ENCODE results near the gene NDUFB6. TPM values are rescaled to one million over a fixed set of nuclear protein-coding genes. Genes with fewer than 3 reads are reported as not detected.

NDUFB6 gene
- total RNA-seq, 2 experiments from 2014 or later, result 54.0 to 69.5 TPM

DNA sequence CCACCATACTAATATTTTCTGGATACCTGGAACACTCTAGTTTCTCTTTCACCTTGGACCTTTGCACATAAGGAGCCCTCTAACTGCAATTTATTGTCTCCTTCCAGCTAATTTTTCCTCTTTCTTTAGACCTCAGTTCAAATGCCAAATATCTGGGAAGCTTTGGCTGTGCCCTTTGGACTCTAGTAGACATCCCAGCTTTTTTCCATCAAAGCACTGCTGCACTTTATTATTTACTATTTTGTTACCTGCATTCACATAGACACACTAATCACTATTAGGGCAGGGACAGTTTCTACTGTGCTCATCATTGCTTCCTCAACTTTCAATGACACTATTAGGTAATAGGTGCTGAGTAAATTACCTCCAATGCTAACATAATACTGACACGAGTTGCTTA is 49.0 kb downstream of the NDUFB6 start:
- POLR2A ChIA-PET, result interaction anchor here (0.7 kb wide), 1 partner anchor 254 kb away, joined by 5 read pairs; no protein-coding TSS in a partner anchor
- no TSS peak for BruUV-seq (replicated peaks)
- Histone ChIP-seq H3K4me2 (ENCODE audit: low read length) (no peak overlapping the region), H3K27ac (ENCODE audit: low read depth, low read length, poor library complexity, severe bottlenecking) (no peak overlapping the region), H3K4me3 (ENCODE audit: low read depth, low read length, poor library complexity, severe bottlenecking) (no peak overlapping the region), H3K9me3 (ENCODE audit: low read length) (peaks cover 16% of the 10 kb centered on the region; the same call in 1 of the 2 replicates), H3K36me3 (ENCODE audit: insufficient read depth, low read length) (no peaks in the 10 kb centered on the region), H2AFZ (ENCODE audit: low read length) (no peak overlapping the region), H3K9me2 (ENCODE audit: insufficient read depth, low read length) (no peaks in the 10 kb centered on the region), H3K4me1 (ENCODE audit: insufficient read depth, low read length, poor library complexity, severe bottlenecking) (peaks cover 15% of the 10 kb centered on the region), H4K20me1 (ENCODE audit: insufficient read depth, low read length) (no peaks in the 10 kb centered on the region), H3K79me2 (ENCODE audit: insufficient read depth, low read depth, low read length) (no peaks in the 10 kb centered on the region)
- CTCF ChIA-PET (ENCODE audit: unreplicated experiment), result no interaction called here
- TF ChIP-seq CTCF (conservative IDR thresholded peaks at IDR 0.05; ENCODE audit: low read length), result no peak
- no peak for TF ChIP-seq EZH2phosphoT487 (IDR thresholded peaks at IDR 0.05; ENCODE audit: borderline replicate concordance, low read depth, low read length)
- intact Hi-C loops (cut with micrococcal nuclease; ENCODE audit: unreplicated experiment), result loop anchor here (2.0 kb wide), 1 partner anchor 145 kb away; no protein-coding TSS in a partner anchor
- DNase-seq (ENCODE audit: low spot score), result no peak

GRCh38 chr9:32518276-32518675 is 54.7 kb downstream of the NDUFB6 start:
- Histone ChIP-seq H4K20me1 (ENCODE audit: insufficient read depth, low read length) (no peaks in the 10 kb centered on the region), H3K27ac (ENCODE audit: low read depth, low read length, poor library complexity, severe bottlenecking) (no peak overlapping the region), H3K4me1 (ENCODE audit: insufficient read depth, low read length, poor library complexity, severe bottlenecking) (no peaks in the 10 kb centered on the region), H3K4me3 (ENCODE audit: low read depth, low read length, poor library complexity, severe bottlenecking) (no peak overlapping the region), H3K36me3 (ENCODE audit: insufficient read depth, low read length) (no peaks in the 10 kb centered on the region), H3K79me2 (ENCODE audit: insufficient read depth, low read depth, low read length) (no peaks in the 10 kb centered on the region), H3K9me3 (ENCODE audit: low read length) (peaks cover 32% of the 10 kb centered on the region; the same call in 1 of the 2 replicates), H3K4me2 (ENCODE audit: low read length) (no peak overlapping the region), H2AFZ (ENCODE audit: low read length) (no peak overlapping the region), H3K9me2 (ENCODE audit: insufficient read depth, low read length) (no peaks in the 10 kb centered on the region)
- intact Hi-C loops (cut with micrococcal nuclease; ENCODE audit: unreplicated experiment), result no loop called here
- BruUV-seq (replicated peaks), result no TSS peak
- TF ChIP-seq EZH2phosphoT487 (IDR thresholded peaks at IDR 0.05; ENCODE audit: borderline replicate concordance, low read depth, low read length) (no peak), CTCF (conservative IDR thresholded peaks at IDR 0.05; ENCODE audit: low read length) (no peak)
- POLR2A ChIA-PET, result no interaction called here
- CTCF ChIA-PET (ENCODE audit: unreplicated experiment), result no interaction called here
- no peak for DNase-seq (ENCODE audit: low spot score)

DNA sequence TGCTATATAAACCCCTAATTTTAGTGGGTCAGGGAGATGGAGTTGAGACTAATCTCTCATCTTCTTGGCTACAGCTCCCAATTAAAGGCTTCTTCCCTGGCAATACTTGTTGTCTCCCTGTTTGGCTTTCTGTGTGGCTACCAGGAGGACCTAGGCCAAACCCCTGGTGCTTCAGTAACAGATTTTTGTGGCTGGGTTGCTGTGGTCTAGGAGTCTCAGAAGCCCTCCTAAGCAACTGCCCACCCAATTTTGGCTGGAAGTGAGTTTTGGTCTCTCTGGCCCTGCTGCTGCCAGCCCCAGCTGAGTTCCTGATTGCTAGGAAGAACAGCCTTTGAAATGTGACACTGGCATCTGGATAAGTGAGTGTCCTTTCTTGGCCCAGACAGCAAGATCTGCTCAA is 56.7 kb downstream of the NDUFB6 start:
- DNase-seq (ENCODE audit: low spot score), result no peak
- Histone ChIP-seq H4K20me1 (ENCODE audit: insufficient read depth, low read length) (no peaks in the 10 kb centered on the region), H3K9me3 (ENCODE audit: low read length) (peaks cover 24% of the 10 kb centered on the region; the same call in 1 of the 2 replicates), H3K9me2 (ENCODE audit: insufficient read depth, low read length) (no peaks in the 10 kb centered on the region), H3K4me2 (ENCODE audit: low read length) (no peak overlapping the region), H2AFZ (ENCODE audit: low read length) (no peak overlapping the region), H3K79me2 (ENCODE audit: insufficient read depth, low read depth, low read length) (no peaks in the 10 kb centered on the region), H3K27ac (ENCODE audit: low read depth, low read length, poor library complexity, severe bottlenecking) (no peak overlapping the region), H3K4me1 (ENCODE audit: insufficient read depth, low read length, poor library complexity, severe bottlenecking) (no peaks in the 10 kb centered on the region), H3K36me3 (ENCODE audit: insufficient read depth, low read length) (no peaks in the 10 kb centered on the region), H3K4me3 (ENCODE audit: low read depth, low read length, poor library complexity, severe bottlenecking) (no peak overlapping the region)
- no TSS peak for BruUV-seq (replicated peaks)
- ChIA-PET CTCF (ENCODE audit: unreplicated experiment) (no interaction called here), POLR2A (no interaction called here)
- intact Hi-C loops (cut with micrococcal nuclease; ENCODE audit: unreplicated experiment), result loop anchor here (2.0 kb wide), 1 partner anchor 21 kb away; no protein-coding TSS in a partner anchor
- no peak for TF ChIP-seq EZH2phosphoT487 (IDR thresholded peaks at IDR 0.05; ENCODE audit: borderline replicate concordance, low read depth, low read length)
- no peak for TF ChIP-seq CTCF (conservative IDR thresholded peaks at IDR 0.05; ENCODE audit: low read length)

All from OCI-LY7 (cell line).